Stimulated activated effector memory CD8-positive, alpha-beta T cell treated with anti-CD3 and anti-CD28 coated beads, Interleukin-12 subunit alpha, Interleukin-12 subunit beta, amount 100 ng/mL, for 72 hours (primary cell): ENCODE results near the gene PFDN2.

Source experiments
- ATAC-seq: fragments of 150-1000 bp; cut with Tn5 transposase; 2 replicates; pipeline ENCODE4 v1.10.0; 2021
- DNase-seq, 2 donors: peaks; one replicate each; pipeline ENCODE4 v3.0.0; 2021 to 2022; ENCODE audit warnings: low spot score in 2 of 2
- H3K27ac Mint-ChIP-seq: one replicate; pipeline ENCODE4 v1.8.0; 2022; ENCODE audit warnings: mild to moderate bottlenecking, mixed read lengths
- H3K36me3 Mint-ChIP-seq: one replicate; pipeline ENCODE4 v1.8.0; 2022; ENCODE audit warnings: mild to moderate bottlenecking, mixed read lengths
- H3K4me1 Mint-ChIP-seq: one replicate; pipeline ENCODE4 v1.8.0; 2022; ENCODE audit warnings: mixed read lengths
- H3K4me3 Mint-ChIP-seq: one replicate; pipeline ENCODE4 v1.8.0; 2022; ENCODE audit warnings: mild to moderate bottlenecking, mixed read lengths
- H3K9me3 Mint-ChIP-seq: one replicate; pipeline ENCODE4 v1.8.0; 2022; ENCODE audit warnings: mixed read lengths

PFDN2 gene, protein sequence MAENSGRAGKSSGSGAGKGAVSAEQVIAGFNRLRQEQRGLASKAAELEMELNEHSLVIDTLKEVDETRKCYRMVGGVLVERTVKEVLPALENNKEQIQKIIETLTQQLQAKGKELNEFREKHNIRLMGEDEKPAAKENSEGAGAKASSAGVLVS

DNA sequence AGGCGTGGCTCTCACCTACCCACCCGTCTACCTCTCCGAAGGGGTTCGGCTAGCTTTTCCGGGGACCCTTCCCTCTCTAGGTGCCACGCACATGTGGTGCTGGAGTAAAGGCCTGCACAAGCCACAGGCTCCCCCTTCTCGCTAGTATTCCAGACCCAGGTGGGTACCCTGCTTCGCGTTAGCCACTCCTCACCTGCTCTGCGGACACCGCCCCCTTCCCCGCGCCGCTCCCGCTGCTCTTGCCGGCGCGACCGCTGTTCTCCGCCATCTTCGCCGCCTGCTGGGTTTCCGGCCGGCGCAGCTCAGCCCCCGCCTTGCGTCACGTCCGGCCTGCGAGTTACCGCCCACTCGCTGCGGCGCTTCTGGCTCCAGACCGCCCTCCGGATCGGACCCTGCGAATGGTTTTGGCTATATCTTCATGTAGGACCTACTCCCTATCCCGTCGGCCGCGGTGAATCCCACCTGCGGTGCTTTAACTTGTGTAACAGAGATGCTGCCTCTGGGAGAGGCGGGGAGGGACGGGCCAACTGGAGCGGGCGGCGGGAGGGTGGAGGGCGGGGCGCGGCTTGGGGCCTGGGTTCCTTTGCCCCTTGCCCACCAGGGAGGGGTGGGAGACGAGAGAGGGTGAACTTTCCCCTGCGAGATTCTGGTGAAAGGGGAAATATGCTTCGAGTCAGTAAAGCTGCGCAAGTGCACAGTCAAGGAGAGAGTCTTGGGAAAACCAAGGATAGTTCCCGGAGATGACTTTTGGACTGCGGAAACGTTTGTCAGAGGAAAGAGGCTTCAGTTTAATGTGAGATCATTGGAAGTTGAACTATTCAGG is at the start of gene PFDN2, which contains the start of gene NIT1:
PFDN2 (minus strand) TSS at position 279 of the 823 bp plus-strand sequence; CDS start at position 268, 11 bp downstream.
NIT1 (plus strand) TSS at position 347 of the 823 bp plus-strand sequence; CDS start at position 419, 72 bp downstream.
- peaks cover 81% of the 10 kb centered on the region for H3K36me3 Mint-ChIP-seq
- peak within 1 kb of the TSS; percentile 97 for H3K27ac Mint-ChIP-seq
- ATAC-seq = peak; percentile 80
- H3K4me1 Mint-ChIP-seq = peaks cover 50% of the 10 kb centered on the region
- peak within 1 kb of the TSS; percentile 96 for H3K4me3 Mint-ChIP-seq
- H3K9me3 Mint-ChIP-seq = no peaks in the 10 kb centered on the region
- peak; percentile 84 to 93 for DNase-seq

DNA sequence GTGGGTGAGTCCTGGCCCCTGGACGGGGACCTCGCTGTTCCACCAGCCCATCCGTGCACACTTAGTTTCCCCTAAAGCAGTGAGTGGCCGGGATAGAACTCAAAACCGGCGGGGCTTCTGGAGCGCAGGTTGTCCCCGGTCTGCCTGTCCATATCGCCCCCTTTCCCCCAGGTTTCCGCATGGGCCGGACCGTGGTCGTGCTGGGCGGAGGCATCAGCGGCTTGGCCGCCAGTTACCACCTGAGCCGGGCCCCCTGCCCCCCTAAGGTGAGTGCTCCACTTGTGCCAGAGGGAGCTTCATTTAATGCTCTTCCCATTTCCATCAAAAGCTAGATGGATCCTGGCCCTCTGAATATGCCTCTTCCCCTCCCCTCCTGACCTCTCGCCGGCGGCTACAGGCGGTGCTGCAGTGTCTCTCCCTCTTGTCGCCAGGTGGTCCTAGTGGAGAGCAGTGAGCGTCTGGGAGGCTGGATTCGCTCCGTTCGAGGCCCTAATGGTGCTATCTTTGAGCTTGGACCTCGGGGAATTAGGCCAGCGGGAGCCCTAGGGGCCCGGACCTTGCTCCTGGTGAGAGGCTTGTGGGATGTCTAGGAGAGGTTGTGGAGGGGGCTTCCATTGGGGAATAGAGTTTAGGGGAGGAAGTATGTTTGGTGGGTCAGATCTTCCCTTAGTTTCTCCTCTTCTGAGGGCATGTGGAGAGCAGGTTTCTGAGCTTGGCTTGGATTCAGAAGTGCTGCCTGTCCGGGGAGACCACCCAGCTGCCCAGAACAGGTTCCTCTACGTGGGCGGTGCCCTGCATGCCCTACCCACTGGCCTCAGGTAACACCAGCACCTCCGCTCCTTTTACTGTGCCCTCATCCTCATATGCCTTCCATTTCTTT is 49.1 kb upstream of the PFDN2 start:
- Mint-ChIP-seq H3K36me3 (peaks cover 86% of the 10 kb centered on the region), H3K9me3 (no peaks in the 10 kb centered on the region), H3K4me3 (peak overlapping the region; percentile 95), H3K27ac (peak overlapping the region; percentile 97), H3K4me1 (peaks cover 65% of the 10 kb centered on the region)
- ATAC-seq (no peak), DNase-seq (no peak)

DNA sequence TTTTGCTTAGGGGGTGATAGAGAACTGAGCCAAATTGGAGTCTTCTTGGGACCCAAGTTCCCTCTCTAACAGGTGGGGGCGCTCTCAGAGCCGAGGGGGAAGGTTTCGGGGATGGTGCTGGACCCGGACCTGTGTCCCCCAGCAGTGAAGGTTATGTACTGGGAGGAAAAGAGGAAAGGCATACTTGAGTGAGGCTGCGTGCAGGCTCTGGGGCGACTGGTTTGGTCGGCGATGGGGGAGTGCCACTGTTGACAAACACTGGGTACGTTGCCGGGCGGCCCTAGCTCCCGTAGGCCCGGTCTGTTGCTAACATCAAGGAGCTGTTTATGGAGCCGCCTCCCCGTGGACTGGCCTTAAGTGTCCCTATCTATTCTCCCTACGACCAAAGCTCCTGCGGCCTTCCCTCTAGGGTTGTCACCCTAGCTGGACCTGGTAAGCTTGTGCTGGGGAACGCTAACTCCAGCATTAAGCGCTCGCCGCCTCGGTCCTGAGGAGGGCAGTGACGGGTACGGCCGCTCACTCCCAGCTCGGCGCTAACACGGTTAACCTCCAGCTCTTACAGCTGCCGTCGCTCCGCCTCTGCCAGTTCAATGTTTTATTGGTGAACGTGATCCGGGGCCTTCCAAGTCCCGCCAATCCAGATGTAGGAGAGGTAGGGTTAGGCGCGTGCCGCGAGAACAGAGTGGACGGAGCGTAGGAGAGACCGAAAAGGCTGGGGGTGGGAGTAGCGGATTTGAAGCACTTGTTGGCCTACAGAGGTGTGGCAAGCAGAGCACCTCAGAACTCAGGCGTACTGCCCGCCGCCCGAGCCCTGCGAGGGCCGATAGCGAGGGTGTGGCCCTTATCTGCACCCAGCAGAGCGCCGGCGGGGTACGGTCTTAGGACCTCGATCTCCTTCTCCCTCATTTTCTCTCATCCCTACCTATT is 48.2 kb upstream of the PFDN2 start, which contains the start of gene PPOX:
PPOX (plus strand) TSS at position 685 of the 927 bp plus-strand sequence. CDS start 422 bp downstream, outside the sequence.
- peaks cover 77% of the 10 kb centered on the region for H3K36me3 Mint-ChIP-seq
- H3K4me3 Mint-ChIP-seq = peak within 1 kb of the TSS; percentile 95
- ATAC-seq (peak; percentile 96), DNase-seq (peak; percentile 75 to 96)
- H3K9me3 Mint-ChIP-seq = no peaks in the 10 kb centered on the region
- H3K4me1 Mint-ChIP-seq = peaks cover 65% of the 10 kb centered on the region
- H3K27ac Mint-ChIP-seq = peak within 1 kb of the TSS; percentile 97

DNA sequence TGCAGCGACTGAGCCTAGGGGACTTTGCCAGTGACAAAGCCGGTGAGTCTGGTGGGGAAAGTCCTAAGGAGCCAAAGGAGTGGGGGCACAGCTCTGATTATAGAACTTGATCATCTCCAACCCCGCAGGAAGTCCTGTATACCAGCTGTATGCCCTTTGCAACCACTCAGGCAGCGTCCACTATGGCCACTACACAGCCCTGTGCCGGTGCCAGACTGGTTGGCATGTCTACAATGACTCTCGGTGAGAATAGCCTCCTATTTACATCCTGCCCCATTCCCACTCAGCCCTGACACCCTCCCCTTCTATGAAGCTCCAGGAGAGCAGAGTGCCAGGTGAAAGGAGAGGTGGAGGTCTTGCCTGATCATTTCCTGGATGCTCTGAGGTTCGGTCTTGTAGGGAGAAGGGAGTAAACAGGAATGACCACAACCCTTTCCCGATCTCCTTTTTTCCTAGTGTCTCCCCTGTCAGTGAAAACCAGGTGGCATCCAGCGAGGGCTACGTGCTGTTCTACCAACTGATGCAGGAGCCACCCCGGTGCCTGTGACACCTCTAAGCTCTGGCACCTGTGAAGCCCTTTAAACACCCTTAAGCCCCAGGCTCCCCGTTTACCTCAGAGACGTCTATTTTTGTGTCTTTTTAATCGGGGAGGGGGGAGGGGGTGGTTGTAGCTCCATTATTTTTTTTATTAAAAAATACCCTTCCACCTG is 47.2 kb upstream of the PFDN2 start:
- peak overlapping the region; percentile 97 for H3K27ac Mint-ChIP-seq
- peaks cover 71% of the 10 kb centered on the region for H3K4me1 Mint-ChIP-seq
- no peaks in the 10 kb centered on the region for H3K9me3 Mint-ChIP-seq
- H3K4me3 Mint-ChIP-seq = peak overlapping the region; percentile 95
- ATAC-seq (no peak), DNase-seq (no peak)
- peaks cover 68% of the 10 kb centered on the region for H3K36me3 Mint-ChIP-seq

DNA sequence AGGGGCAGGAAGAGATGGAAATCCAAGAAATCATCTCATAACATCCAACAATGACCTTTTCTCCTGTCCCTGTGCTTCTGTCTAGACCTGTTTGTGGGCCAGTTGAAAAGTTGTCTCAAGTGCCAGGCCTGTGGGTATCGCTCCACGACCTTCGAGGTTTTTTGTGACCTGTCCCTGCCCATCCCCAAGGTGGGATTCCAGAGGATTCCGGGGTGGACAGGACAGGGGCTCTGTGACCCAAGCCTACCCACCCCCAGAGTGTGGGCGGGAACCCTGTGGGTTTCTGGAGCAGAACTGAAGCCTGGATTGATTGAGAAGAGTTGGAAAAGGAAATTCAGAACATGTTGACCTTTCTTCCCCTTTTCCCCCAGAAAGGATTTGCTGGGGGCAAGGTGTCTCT is 46.0 kb upstream of the PFDN2 start:
- no peaks in the 10 kb centered on the region for H3K9me3 Mint-ChIP-seq
- H3K4me3 Mint-ChIP-seq = no peak overlapping the region
- H3K4me1 Mint-ChIP-seq = peaks cover 77% of the 10 kb centered on the region
- H3K36me3 Mint-ChIP-seq = peaks cover 72% of the 10 kb centered on the region
- H3K27ac Mint-ChIP-seq = peak overlapping the region; percentile 97
- ATAC-seq (no peak), DNase-seq (no peak)

DNA sequence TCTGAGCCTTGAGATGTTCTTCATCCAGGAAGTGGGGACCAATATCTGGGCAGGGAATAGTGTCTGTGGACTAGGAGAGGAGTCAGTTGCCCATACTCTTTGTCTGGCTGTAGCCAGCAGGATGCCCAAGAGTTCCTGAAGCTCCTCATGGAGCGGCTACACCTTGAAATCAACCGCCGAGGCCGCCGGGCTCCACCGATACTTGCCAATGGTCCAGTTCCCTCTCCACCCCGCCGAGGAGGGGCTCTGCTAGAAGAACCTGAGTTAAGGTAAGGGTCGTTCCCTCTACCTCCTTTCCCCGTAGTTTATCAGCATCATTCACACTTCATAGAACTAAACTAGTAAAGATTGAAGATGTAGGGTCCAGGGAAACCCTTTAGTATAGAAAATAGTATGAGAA is 45.0 kb upstream of the PFDN2 start:
- peaks cover 74% of the 10 kb centered on the region for H3K4me1 Mint-ChIP-seq
- no peak for ATAC-seq

DNA sequence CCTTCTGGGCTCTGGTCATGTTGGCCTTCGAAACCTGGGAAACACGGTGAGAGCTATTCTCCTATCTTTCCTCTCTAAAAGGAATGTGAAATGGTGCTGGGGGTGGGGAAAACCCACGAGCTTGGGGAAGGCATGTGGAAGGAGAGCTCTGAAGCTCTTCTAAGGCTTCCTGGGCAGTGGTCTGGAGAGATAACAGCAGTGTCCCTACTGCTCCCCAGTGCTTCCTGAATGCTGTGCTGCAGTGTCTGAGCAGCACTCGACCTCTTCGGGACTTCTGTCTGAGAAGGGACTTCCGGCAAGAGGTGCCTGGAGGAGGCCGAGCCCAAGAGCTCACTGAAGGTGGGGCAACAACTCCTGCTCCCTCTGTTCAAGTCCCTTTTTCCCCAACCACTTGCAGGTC is 44.2 kb upstream of the PFDN2 start:
- Mint-ChIP-seq H3K4me1 (peaks cover 72% of the 10 kb centered on the region), H3K27ac (peak overlapping the region; percentile 97)
- no peak for DNase-seq

More for the DNA sequence above, 45.0 kb upstream of the PFDN2 start:
- Mint-ChIP-seq H3K36me3 (peaks cover 74% of the 10 kb centered on the region), H3K9me3 (no peaks in the 10 kb centered on the region), H3K4me3 (no peak overlapping the region), H3K27ac (peak overlapping the region; percentile 97)
- DNase-seq = no peak

DNA sequence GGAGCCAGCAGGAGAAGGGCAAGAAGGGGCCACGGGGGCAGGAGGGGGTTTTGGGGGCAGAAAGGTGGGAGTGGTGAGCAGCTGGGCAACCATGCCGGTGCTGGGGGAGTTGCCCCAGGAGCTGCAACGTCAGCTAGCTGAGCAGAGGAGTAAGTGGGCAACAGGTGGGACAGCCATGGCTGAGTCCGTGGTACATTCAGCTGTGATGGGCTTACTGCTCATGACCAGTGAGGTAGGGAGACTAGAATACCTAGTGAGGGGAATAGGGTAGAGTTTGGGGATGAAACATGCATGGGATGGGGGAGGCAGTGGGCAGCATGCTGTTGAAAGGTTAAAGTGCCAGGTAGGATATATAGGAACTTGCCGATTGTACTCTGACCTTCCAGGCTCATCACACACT is 43.8 kb upstream of the PFDN2 start:
- DNase-seq = no peak

More for the DNA sequence above, 44.2 kb upstream of the PFDN2 start:
- Mint-ChIP-seq H3K9me3 (no peaks in the 10 kb centered on the region), H3K4me3 (no peak overlapping the region), H3K36me3 (peaks cover 77% of the 10 kb centered on the region)
- no peak for ATAC-seq

DNA sequence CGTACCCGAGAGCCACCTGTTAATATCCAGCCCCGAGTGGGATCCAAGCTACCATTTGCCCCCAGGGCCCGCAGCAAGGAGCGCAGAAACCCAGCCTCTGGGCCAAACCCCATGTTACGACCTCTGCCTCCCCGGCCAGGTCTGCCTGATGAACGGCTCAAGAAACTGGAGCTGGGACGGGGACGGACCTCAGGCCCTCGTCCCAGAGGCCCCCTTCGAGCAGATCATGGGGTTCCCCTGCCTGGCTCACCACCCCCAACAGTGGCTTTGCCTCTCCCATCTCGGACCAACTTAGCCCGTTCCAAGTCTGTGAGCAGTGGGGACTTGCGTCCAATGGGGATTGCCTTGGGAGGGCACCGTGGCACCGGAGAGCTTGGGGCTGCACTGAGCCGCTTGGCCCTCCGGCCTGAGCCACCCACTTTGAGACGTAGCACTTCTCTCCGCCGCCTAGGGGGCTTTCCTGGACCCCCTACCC is 42.9 kb upstream of the PFDN2 start:
- peaks cover 75% of the 10 kb centered on the region for H3K4me1 Mint-ChIP-seq
- H3K36me3 Mint-ChIP-seq = peaks cover 79% of the 10 kb centered on the region
- H3K4me3 Mint-ChIP-seq = peak overlapping the region; percentile 83
- no peaks in the 10 kb centered on the region for H3K9me3 Mint-ChIP-seq
- DNase-seq (no peak), ATAC-seq (no peak)
- peak overlapping the region; percentile 97 for H3K27ac Mint-ChIP-seq

More for the DNA sequence above, 43.8 kb upstream of the PFDN2 start:
- Mint-ChIP-seq H3K4me1 (peaks cover 72% of the 10 kb centered on the region), H3K27ac (peak overlapping the region; percentile 97), H3K9me3 (no peaks in the 10 kb centered on the region), H3K36me3 (peaks cover 77% of the 10 kb centered on the region), H3K4me3 (peak overlapping the region; percentile 83)
- ATAC-seq = no peak

DNA sequence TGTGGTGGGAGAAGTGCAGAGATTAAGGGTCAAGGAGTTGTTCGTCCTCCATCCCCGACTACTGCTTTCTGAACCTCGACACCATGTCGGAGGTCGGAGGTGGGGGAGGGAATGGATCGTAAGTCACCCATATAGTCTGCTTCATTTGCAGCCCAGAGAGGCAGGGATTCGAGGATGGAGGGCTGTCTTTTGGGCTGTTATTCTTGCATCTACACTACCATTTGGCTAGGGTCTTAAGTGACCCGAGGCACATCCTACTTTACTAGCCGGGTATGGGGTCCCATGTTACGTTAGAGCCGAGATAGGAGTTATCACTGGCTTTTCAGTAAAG is 42.0 kb upstream of the PFDN2 start:
- Mint-ChIP-seq H3K36me3 (peaks cover 77% of the 10 kb centered on the region), H3K27ac (peak overlapping the region; percentile 97), H3K9me3 (no peaks in the 10 kb centered on the region), H3K4me1 (peaks cover 75% of the 10 kb centered on the region), H3K4me3 (peak overlapping the region; percentile 83)
- ATAC-seq = no peak
- no peak for DNase-seq

DNA sequence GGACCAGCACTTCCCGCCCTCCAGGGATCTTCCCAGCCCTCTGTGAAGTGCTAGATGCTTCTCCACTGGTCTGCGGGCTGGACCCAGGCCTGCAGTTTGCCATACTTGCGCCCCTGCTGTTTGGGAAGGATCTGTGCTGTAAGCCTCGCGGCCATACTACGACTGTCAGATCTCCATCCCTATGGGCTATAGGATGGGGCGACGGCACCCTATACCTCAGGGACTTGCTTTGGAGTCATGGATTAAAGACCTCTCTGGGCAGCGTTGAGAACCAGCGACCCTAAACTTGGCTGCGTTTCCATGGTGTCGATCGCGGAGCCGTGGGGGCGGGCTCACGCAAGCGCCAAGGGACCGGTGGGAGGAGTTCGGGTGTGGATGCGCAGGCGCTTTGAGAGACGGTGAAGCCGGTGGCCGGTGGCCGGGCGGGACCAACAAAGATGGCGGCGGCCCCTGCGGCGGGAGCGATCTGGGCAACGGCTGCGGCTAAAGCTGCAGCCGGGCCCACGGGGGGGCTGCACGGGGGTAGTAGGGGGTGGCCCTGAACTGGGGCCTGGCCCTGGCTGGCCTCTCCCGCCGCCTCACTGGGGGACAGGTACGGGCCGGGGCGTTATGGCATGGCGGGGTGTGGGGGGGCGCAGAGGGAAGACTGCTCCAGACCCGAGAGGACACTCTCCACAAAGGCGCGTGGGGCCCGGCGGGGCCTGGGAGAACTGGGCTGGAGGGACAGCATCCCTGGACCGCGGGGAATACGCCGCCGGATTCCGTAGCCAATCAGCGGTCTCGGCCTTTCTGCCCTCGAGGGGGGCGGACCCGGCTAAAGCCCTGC is 41.5 kb upstream of the PFDN2 start, which contains the start of gene USP21:
USP21 (plus strand) TSS at position 414 of the 826 bp plus-strand sequence. CDS start 1,141 bp downstream, outside the sequence.
- Mint-ChIP-seq H3K4me3 (peak within 1 kb of the TSS; percentile 83), H3K36me3 (peaks cover 76% of the 10 kb centered on the region), H3K27ac (peak within 1 kb of the TSS; percentile 97), H3K9me3 (no peaks in the 10 kb centered on the region), H3K4me1 (peaks cover 76% of the 10 kb centered on the region)
- ATAC-seq (peak; percentile 93), DNase-seq (peak; percentile 83 to 96)

DNA sequence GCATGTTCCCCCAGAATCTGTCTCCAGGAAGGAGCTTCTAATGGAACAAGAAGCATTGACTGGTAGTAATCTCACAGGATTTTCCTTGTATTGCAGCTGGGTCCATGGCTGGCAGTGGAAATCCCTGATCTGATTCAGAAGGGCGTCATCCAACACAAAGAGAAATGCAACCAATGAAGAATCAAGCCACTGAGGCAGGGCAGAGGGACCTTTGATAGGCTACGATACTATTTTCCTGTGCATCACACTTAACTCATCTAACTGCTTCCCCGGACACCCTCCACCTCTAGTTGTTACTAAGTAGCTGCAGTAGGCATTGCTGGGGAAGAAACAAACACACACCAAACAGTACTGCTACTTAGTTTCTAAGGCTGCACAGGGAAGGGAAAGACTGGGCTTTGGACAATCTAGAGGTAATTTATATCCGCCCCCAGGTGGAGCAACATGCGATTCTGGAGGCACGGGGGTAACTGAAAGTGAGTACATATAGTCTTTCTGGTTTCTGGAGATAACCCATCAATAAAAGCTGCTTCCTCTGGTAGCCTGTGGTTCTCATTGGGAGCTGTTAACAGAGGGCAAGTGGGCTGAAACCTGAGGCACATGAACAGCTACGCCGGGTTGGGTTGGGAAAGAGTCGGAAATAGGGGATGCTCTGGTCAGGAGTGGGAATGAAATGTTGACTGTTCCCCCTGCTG is 40.6 kb upstream of the PFDN2 start:
- Mint-ChIP-seq H3K36me3 (peaks cover 75% of the 10 kb centered on the region), H3K4me3 (peak overlapping the region; percentile 83), H3K27ac (peak overlapping the region; percentile 97), H3K9me3 (no peaks in the 10 kb centered on the region), H3K4me1 (peaks cover 70% of the 10 kb centered on the region)
- ATAC-seq (no peak), DNase-seq (no peak)
